IMR-90 (cell line): ENCODE results near the gene TEP1. TPM values are rescaled to one million over a fixed set of nuclear protein-coding genes. Genes with fewer than 3 reads are reported as not detected.

ENCODE experiments used
- ATAC-seq: fragments of 200-7000 bp; cut with Tn5 transposase; 2 replicates; pipeline ENCODE4 v1.9.1; 2020; ENCODE audit warnings: low read depth, mild to moderate bottlenecking, moderate library complexity
- BruUV-seq: library from RNA; stranded (reverse); fragments of 400-500 nt; replicated peaks from 2 replicates; lab custom pipeline; 2021; lab: Mats Ljungman, UMichigan
- CTCF ChIA-PET: fragments of 300-600 bp; formaldehyde crosslinking; extraction: SDS; loops from one replicate; lab custom pipeline; 2021; ENCODE audit warnings: antibody characterized with exemption; lab: Yijun Ruan, JAX
- POLR2A ChIA-PET: fragments of 300-600 bp; sonication (Branson Sonifier 250); formaldehyde crosslinking; loops from one replicate; lab custom pipeline; 2022; ENCODE audit warnings: antibody characterized with exemption; ENCODE audit not compliant: unreplicated experiment; lab: Charles Lee
- DNase-seq: peaks from one replicate; pipeline ENCODE4 v3.0.0; 2013
- H2AFZ ChIP-seq: replicated peaks from 2 replicates; pipeline ENCODE3; 2013; ENCODE audit warnings: low read length, mild to moderate bottlenecking; ENCODE audit not compliant: poor library complexity
- H2AK5ac ChIP-seq: 2 replicates; pipeline ENCODE4 v1.6.1; 2013; ENCODE audit warnings: low read depth, low read length, inconsistent platforms
- H2AK9ac ChIP-seq: replicated peaks from 2 replicates; pipeline ENCODE3; 2013; ENCODE audit warnings: mild to moderate bottlenecking, low read depth, low read length, moderate library complexity; ENCODE audit not compliant: poor library complexity
- H2BK120ac ChIP-seq: 2 replicates; pipeline ENCODE4 v1.6.1; 2013; ENCODE audit warnings: low read depth, low read length, inconsistent platforms
- H2BK15ac ChIP-seq: 3 replicates; pipeline ENCODE4 v1.6.1; 2013; ENCODE audit warnings: low read depth, low read length, inconsistent platforms
- H2BK20ac ChIP-seq: 2 replicates; pipeline ENCODE4 v1.6.1; 2013; ENCODE audit warnings: low read depth, mild to moderate bottlenecking, inconsistent platforms, low read length, moderate library complexity
- H2BK5ac ChIP-seq: 2 replicates; pipeline ENCODE4 v1.6.1; 2013; ENCODE audit warnings: mild to moderate bottlenecking, low read depth, low read length, inconsistent platforms; ENCODE audit not compliant: poor library complexity, severe bottlenecking
- H3K14ac ChIP-seq: replicated peaks from 2 replicates; pipeline ENCODE4 v1.6.1; 2013; ENCODE audit warnings: low read depth, low read length, inconsistent platforms
- H3K18ac ChIP-seq: 2 replicates; pipeline ENCODE4 v1.6.1; 2013; ENCODE audit warnings: low read depth, low read length, control low read depth
- H3K23ac ChIP-seq: 2 replicates; pipeline ENCODE4 v1.6.1; 2013; ENCODE audit warnings: low read depth, low read length, inconsistent platforms
- H3K27ac ChIP-seq: 2 replicates; pipeline ENCODE4 v1.5.1; 2013; ENCODE audit warnings: mild to moderate bottlenecking, control low read depth, low read length; ENCODE audit not compliant: insufficient read depth
- H3K27me3 ChIP-seq: 2 replicates; pipeline ENCODE4 v1.6.1; 2013; ENCODE audit warnings: low read length; ENCODE audit not compliant: control insufficient read depth, insufficient read depth
- H3K36me3 ChIP-seq: 2 replicates; pipeline ENCODE4 v1.6.1; 2013; ENCODE audit warnings: low read length, mixed read lengths; ENCODE audit not compliant: control insufficient read depth, insufficient read depth
- H3K4ac ChIP-seq: 2 replicates; pipeline ENCODE4 v1.6.1; 2013; ENCODE audit warnings: low read depth, low read length, inconsistent platforms
- H3K4me1 ChIP-seq: 2 replicates; pipeline ENCODE4 v1.6.1; 2013; ENCODE audit warnings: low read length, mixed read lengths; ENCODE audit not compliant: control insufficient read depth, insufficient read depth
- H3K4me2 ChIP-seq: 2 replicates; pipeline ENCODE4 v1.6.1; 2013; ENCODE audit warnings: low read depth, mild to moderate bottlenecking, control low read depth, low read length, moderate library complexity
- H3K4me3 ChIP-seq: 2 replicates; pipeline ENCODE4 v1.5.1; 2013; ENCODE audit warnings: low read depth, mild to moderate bottlenecking, control low read depth, low read length, moderate library complexity; ENCODE audit not compliant: insufficient read depth
- H3K56ac ChIP-seq: 2 replicates; pipeline ENCODE4 v1.6.1; 2013; ENCODE audit warnings: low read length, inconsistent platforms; ENCODE audit not compliant: insufficient read depth; ENCODE audit errors: extremely low read depth
- H3K79me1 ChIP-seq, 2 experiments: 2 replicates each; pipeline ENCODE4 v1.6.1; 2013; ENCODE audit warnings: low read length in 2 of 2, inconsistent platforms in 1 of 2, low read depth in 1 of 2
- H3K9ac ChIP-seq: 2 replicates; pipeline ENCODE4 v1.6.1; 2013; ENCODE audit warnings: low read depth, low read length, control low read depth
- H3K9me1 ChIP-seq: 2 replicates; pipeline ENCODE4 v1.6.1; 2013; ENCODE audit warnings: low read length, inconsistent platforms; ENCODE audit not compliant: insufficient read depth
- H3K9me3 ChIP-seq: 2 replicates; pipeline ENCODE4 v1.6.1; 2013; ENCODE audit warnings: low read length; ENCODE audit not compliant: control insufficient read depth, insufficient read depth
- H4K20me1 ChIP-seq: 2 replicates; pipeline ENCODE4 v1.6.1; 2013; ENCODE audit warnings: low read length, inconsistent platforms; ENCODE audit not compliant: insufficient read depth
- H4K5ac ChIP-seq: 2 replicates; pipeline ENCODE4 v1.6.1; 2013; ENCODE audit warnings: mild to moderate bottlenecking, low read depth, low read length, control low read depth
- H4K8ac ChIP-seq, 2 experiments: 2 replicates each; pipeline ENCODE4 v1.6.1; 2013; ENCODE audit warnings: low read depth in 2 of 2, low read length in 2 of 2, control low read depth in 1 of 2, inconsistent platforms in 1 of 2
- H4K91ac ChIP-seq: 2 replicates; pipeline ENCODE4 v1.6.1; 2013; ENCODE audit warnings: low read depth, low read length, inconsistent platforms; ENCODE audit not compliant: insufficient read depth
- FOS ChIP-seq: fragments of 150-350 bp; IDR thresholded peaks from 2 replicates; pipeline ENCODE4 v1.6.1; 2016; ENCODE audit warnings: low read depth, low read length
- RAD21 ChIP-seq: IDR thresholded peaks from 2 replicates; pipeline ENCODE4 v1.6.1; 2012; ENCODE audit warnings: low read length, improper control_type of control experiment
- RFX5 ChIP-seq: IDR thresholded peaks from 2 replicates; pipeline ENCODE4 v1.8.0; 2012; ENCODE audit warnings: low read depth, mild to moderate bottlenecking, low read length, moderate library complexity
- SMC3 ChIP-seq: fragments of 150-350 bp; IDR thresholded peaks from 2 replicates; pipeline ENCODE4 v1.6.1; 2016; ENCODE audit warnings: low read depth, mild to moderate bottlenecking, antibody characterized with exemption, low read length, moderate library complexity
- dilution Hi-C: fragments of 300-500 bp; cut with HindIII; formaldehyde crosslinking; loops from one replicate; pipeline ENCODE4 v1.14.3; 2018; ENCODE audit warnings: low sequenced_read_pairs; ENCODE audit not compliant: unreplicated experiment
- in situ Hi-C: fragments of 300-500 bp; cut with MboI; formaldehyde crosslinking; loops from 3 replicates; pipeline ENCODE4 v1.14.3; 2019; ENCODE audit warnings: low sequenced_read_pairs, inconsistent platforms, mixed read lengths
- intact Hi-C: fragments of 100-400 bp; cut with micrococcal nuclease; formaldehyde crosslinking; loops from 2 replicates; pipeline ENCODE4 v1.10.0; 2022
- polyA plus RNA-seq, 3 experiments: library from polyadenylated mRNA; depleted of rRNA; stranded (reverse); fragments of >200 nt; gene quantifications; 2 replicates each; pipeline ENCODE4 v1.2.3, GENCODE V29; 2012; ENCODE audit warnings: low replicate concordance in 1 of 3
- total RNA-seq: library from RNA; depleted of rRNA; stranded (reverse); fragments of >200 nt; gene quantifications from 2 replicates; pipeline ENCODE4 v1.2.3, GENCODE V29; 2012
- TF ChIP-seq, protein P1 (sequence below): conservative IDR thresholded peaks from 2 replicates; pipeline ENCODE4 v1.5.1; 2012; ENCODE audit warnings: mild to moderate bottlenecking, low read depth, low read length, improper control_type of control experiment
- TF ChIP-seq, protein P2 (sequence below): fragments of 150-350 bp; IDR thresholded peaks from 2 replicates; pipeline ENCODE4 v1.6.1; 2016; ENCODE audit warnings: low read depth, mild to moderate bottlenecking, low read length, moderate library complexity, borderline replicate concordance

TEP1 gene
- total and polyA plus RNA-seq, 2 of the 4 experiments (the other 2 are of a cell fraction) = 10.7 to 12.4 TPM

DNA sequence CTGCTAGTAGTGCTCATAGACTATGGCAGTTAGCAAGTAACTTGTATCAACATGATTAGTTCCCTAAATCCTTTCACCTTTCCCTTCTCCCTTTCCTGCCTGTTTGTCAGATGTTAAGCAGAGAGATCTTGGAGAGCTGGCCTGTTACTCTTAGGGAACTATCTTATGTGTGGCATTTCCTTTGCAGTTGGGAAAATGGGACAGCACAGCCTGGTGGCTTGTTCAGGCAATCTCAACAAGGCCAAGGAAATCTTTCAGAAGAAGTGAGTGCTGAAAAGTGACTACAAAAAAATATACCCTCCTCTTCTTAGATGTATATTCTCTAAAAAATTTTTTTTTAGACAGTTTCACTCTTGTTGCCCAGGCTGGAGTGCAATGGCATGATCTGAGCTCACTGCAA, 62.4 kb downstream of the TEP1 start:
- no peak overlapping the region for H2AK5ac ChIP-seq
- no peak overlapping the region for H3K4ac ChIP-seq
- H2AFZ ChIP-seq = no peak overlapping the region
- no peaks in the 10 kb centered on the region; a peak in 1 of 4 replicates for H3K79me1 ChIP-seq
- no peak overlapping the region for H3K4me2 ChIP-seq
- ATAC-seq (no peak), DNase-seq (peak; percentile 17)
- H4K91ac ChIP-seq = no peak overlapping the region
- no peak for TF ChIP-seq RFX5
- 0 out of 2 replicates have a peak, but pooled peaks have one; percentile 12 for TF ChIP-seq RAD21
- TF ChIP-seq, protein P1, sequence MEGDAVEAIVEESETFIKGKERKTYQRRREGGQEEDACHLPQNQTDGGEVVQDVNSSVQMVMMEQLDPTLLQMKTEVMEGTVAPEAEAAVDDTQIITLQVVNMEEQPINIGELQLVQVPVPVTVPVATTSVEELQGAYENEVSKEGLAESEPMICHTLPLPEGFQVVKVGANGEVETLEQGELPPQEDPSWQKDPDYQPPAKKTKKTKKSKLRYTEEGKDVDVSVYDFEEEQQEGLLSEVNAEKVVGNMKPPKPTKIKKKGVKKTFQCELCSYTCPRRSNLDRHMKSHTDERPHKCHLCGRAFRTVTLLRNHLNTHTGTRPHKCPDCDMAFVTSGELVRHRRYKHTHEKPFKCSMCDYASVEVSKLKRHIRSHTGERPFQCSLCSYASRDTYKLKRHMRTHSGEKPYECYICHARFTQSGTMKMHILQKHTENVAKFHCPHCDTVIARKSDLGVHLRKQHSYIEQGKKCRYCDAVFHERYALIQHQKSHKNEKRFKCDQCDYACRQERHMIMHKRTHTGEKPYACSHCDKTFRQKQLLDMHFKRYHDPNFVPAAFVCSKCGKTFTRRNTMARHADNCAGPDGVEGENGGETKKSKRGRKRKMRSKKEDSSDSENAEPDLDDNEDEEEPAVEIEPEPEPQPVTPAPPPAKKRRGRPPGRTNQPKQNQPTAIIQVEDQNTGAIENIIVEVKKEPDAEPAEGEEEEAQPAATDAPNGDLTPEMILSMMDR = 0 out of 2 replicates have a peak, but pooled peaks have one; percentile 22
- TF ChIP-seq, protein P2, sequence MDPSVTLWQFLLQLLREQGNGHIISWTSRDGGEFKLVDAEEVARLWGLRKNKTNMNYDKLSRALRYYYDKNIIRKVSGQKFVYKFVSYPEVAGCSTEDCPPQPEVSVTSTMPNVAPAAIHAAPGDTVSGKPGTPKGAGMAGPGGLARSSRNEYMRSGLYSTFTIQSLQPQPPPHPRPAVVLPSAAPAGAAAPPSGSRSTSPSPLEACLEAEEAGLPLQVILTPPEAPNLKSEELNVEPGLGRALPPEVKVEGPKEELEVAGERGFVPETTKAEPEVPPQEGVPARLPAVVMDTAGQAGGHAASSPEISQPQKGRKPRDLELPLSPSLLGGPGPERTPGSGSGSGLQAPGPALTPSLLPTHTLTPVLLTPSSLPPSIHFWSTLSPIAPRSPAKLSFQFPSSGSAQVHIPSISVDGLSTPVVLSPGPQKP = no peak
- peak; percentile 26; the same call in 1 of the 2 replicates for TF ChIP-seq SMC3
- TF ChIP-seq FOS = no peak
- no peak overlapping the region for H3K14ac ChIP-seq
- no peaks in the 10 kb centered on the region for H4K20me1 ChIP-seq
- H3K36me3 ChIP-seq = peaks cover 35% of the 10 kb centered on the region
- dilution Hi-C loops (no loop called here), intact Hi-C loops (loop anchor here (2.0 kb wide), 1 partner anchor 24 kb away; no protein-coding TSS in a partner anchor), in situ Hi-C loops (loop anchor here (25.0 kb wide), 1 partner anchor 1061 kb away; no protein-coding TSS in a partner anchor)
- no peak overlapping the region for H3K9ac ChIP-seq
- H3K56ac ChIP-seq = no peak overlapping the region
- ChIA-PET POLR2A (no interaction called here), CTCF (interaction anchor here (1.9 kb wide), 1 partner anchor 23 kb away, joined by 7 read pairs; no protein-coding TSS in a partner anchor)
- H3K9me1 ChIP-seq = no peaks in the 10 kb centered on the region
- H3K4me1 ChIP-seq = no peaks in the 10 kb centered on the region
- no peaks in the 10 kb centered on the region for H3K27me3 ChIP-seq
- no peak overlapping the region for H2AK9ac ChIP-seq
- H2BK15ac ChIP-seq = no peak overlapping the region
- no peak overlapping the region for H3K23ac ChIP-seq
- no TSS peak for BruUV-seq
- H2BK120ac ChIP-seq = no peak overlapping the region
- H2BK20ac ChIP-seq = no peak overlapping the region
- H4K5ac ChIP-seq = no peak overlapping the region
- H3K18ac ChIP-seq = no peak overlapping the region
- H2BK5ac ChIP-seq = no peak overlapping the region
- H4K8ac ChIP-seq = no peak overlapping the region
- H3K4me3 ChIP-seq = no peak overlapping the region
- no peaks in the 10 kb centered on the region for H3K9me3 ChIP-seq
- H3K27ac ChIP-seq = no peak overlapping the region
